GM21381 (cell line): ENCODE data around the gene PDSS1.

Experiments used
- ATAC-seq: cut with Tn5 transposase; IDR thresholded peaks from one replicate; pipeline ENCODE4 v1.9.1; 2021; ENCODE audit warnings: mild to moderate bottlenecking, moderate library complexity; ENCODE audit not compliant: unreplicated experiment

The PDSS1 gene

GRCh38 chr10:26698909-26699308 is 1.4 kb downstream of the PDSS1 start:
- no peak for ATAC-seq

- ATAC-seq: no peak
These were observed 2.1 kb downstream of the PDSS1 start for GRCh38 chr10:26699631-26700030.

- ATAC-seq: no peak
These were observed 3.6 kb downstream of the PDSS1 start for GRCh38 chr10:26700884-26701630.

- ATAC-seq: no peak
These were observed 5.6 kb downstream of the PDSS1 start for GRCh38 chr10:26703096-26703495.

- ATAC-seq: no peak
These were observed 6.5 kb downstream of the PDSS1 start for GRCh38 chr10:26703974-26704373.

GRCh38 chr10:26706206-26706605 is 8.7 kb downstream of the PDSS1 start:
- ATAC-seq: no peak

- ATAC-seq: no peak
These were observed 9.4 kb downstream of the PDSS1 start for GRCh38 chr10:26706936-26707335.

- ATAC-seq: no peak
These were observed 13.8 kb downstream of the PDSS1 start for GRCh38 chr10:26711324-26711723.

GRCh38 chr10:26714415-26715136 is 17.1 kb downstream of the PDSS1 start:
- no peak for ATAC-seq

GRCh38 chr10:26715137-26715487 is 17.6 kb downstream of the PDSS1 start:
- no peak for ATAC-seq

- no peak for ATAC-seq
These were observed 20.0 kb downstream of the PDSS1 start for GRCh38 chr10:26717476-26717875.

- ATAC-seq: no peak
These were observed 24.1 kb downstream of the PDSS1 start for GRCh38 chr10:26721561-26721960.

GRCh38 chr10:26723016-26723415 is 25.5 kb downstream of the PDSS1 start:
- no peak for ATAC-seq

GRCh38 chr10:26725837-26726727 is 28.6 kb downstream of the PDSS1 start:
- ATAC-seq: no peak

GRCh38 chr10:26727005-26727404 is 29.5 kb downstream of the PDSS1 start:
- ATAC-seq: no peak

GRCh38 chr10:26728957-26729356 is 31.5 kb downstream of the PDSS1 start:
- ATAC-seq: no peak

GRCh38 chr10:26729395-26729794 is 31.9 kb downstream of the PDSS1 start:
- ATAC-seq: no peak

- no peak for ATAC-seq
These were observed 33.1 kb downstream of the PDSS1 start for GRCh38 chr10:26730552-26730951.

- no peak for ATAC-seq
These were observed 36.5 kb downstream of the PDSS1 start for GRCh38 chr10:26733750-26734568.

- no peak for ATAC-seq
These were observed 37.9 kb downstream of the PDSS1 start for GRCh38 chr10:26735435-26735834.

- ATAC-seq: peak; percentile 78
These were observed 40.2 kb downstream of the PDSS1 start for GRCh38 chr10:26737730-26738129.
